ENCODE measurements around the gene TSHZ1. TPM values are rescaled to one million over a fixed set of nuclear protein-coding genes. Genes with fewer than 3 reads are reported as not detected.

The TSHZ1 gene
- total RNA-seq, 2 experiments from 2014 or later, result 13.8 to 14.3 TPM

DNA sequence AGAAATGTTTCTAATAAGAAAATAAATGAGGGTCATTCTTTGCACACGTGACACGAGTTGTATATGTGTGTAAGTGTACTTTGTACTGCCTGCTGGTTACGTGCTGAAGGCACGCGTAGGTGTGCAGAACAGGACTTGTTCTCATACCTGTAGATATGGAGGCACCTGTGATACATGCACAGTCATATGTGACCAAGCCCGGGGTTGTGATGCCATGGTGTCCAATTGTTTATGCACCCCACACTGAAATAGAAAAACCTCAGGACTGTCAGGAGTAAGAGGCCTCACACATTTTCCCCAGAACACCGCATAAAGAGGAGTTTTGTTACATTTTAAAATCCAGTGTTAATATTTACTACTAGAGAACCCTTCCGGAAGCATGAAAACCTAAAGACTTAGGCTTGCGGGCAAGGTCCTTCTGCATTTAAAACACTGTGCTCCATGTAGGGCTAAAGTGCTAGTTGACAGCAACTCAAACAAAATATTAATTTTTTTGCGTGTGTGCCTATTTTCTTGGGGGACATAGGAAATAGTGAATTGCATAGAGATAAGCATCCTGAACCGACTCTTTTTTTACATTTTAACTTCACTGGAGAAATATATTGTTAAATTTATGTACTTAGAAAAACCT lies 9.3 kb downstream of the TSHZ1 start:
- Mint-ChIP-seq H3K27me3 (ENCODE audit: low read depth) (no peaks in the 10 kb centered on the region), H3K27ac (no peak overlapping the region), H3K4me3 (no peak overlapping the region), H3K9me3 (no peaks in the 10 kb centered on the region), H3K36me3 (ENCODE audit: low read depth) (peaks cover 4% of the 10 kb centered on the region), H3K4me1 (ENCODE audit: low read depth) (peaks cover 80% of the 10 kb centered on the region)
- DNase-seq, result no peak
- CTCF ChIA-PET, result no interaction called here
- intact Hi-C loops (cut with micrococcal nuclease), result loop anchor here (10.0 kb wide), 2 partner anchors 845 to 1885 kb away; no protein-coding TSS in a partner anchor

DNA sequence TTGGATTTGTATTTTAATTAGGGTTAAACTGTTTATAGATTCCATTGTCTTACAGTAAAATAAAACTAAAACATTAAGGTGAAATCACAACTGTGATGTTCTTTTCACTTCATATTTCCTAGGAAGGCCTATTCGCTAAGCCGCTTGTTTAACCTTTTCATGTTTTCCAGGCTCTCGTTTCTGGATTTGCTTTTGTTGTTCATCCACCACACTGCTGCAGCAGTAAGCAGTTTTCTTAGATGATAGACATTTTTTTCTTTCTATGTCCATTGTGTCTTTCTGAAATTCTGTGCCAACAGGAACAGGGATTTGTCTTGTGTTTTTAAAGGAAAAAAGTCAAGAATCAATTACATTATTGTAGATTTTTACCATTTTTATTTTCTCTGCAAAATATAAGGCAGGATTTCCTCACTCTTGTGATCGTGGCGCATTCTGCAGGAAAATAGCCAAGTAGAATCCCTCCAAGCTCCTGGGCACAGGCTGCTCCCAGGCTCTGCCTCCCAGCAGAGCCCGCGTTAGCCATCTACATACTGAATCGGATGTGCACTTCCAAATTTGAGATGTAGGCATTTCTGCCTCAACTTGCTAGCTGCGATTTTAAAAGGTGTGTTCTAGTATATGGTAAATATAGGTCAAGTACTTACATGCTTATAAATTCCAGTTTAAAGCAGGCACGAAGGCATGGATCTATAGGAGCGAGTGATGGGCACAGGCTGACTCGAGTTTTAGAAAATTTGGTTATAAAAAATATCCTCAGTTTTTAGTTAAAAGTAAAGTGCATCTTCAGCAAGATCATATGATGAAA lies 10.2 kb downstream of the TSHZ1 start:
- H3K27ac Mint-ChIP-seq, result no peak overlapping the region
- peaks cover 76% of the 10 kb centered on the region for H3K4me1 Mint-ChIP-seq (ENCODE audit: low read depth)
- H3K4me3 Mint-ChIP-seq, result no peak overlapping the region
- no peaks in the 10 kb centered on the region for H3K27me3 Mint-ChIP-seq (ENCODE audit: low read depth)
- H3K9me3 Mint-ChIP-seq, result no peaks in the 10 kb centered on the region
- intact Hi-C loops (cut with micrococcal nuclease), result no loop called here
- H3K36me3 Mint-ChIP-seq (ENCODE audit: low read depth), result peaks cover 4% of the 10 kb centered on the region
- CTCF ChIA-PET, result interaction anchor here (1.4 kb wide), 1 partner anchor 25 kb away, joined by 4 read pairs; no protein-coding TSS in a partner anchor
- no peak for DNase-seq

GRCh38 chr18:75221397-75221796 lies 10.8 kb downstream of the TSHZ1 start:
- Mint-ChIP-seq H3K27ac (no peak overlapping the region), H3K36me3 (ENCODE audit: low read depth) (peaks cover 4% of the 10 kb centered on the region), H3K4me3 (no peak overlapping the region), H3K27me3 (ENCODE audit: low read depth) (no peaks in the 10 kb centered on the region), H3K4me1 (ENCODE audit: low read depth) (peaks cover 77% of the 10 kb centered on the region), H3K9me3 (no peaks in the 10 kb centered on the region)
- no peak for DNase-seq
- CTCF ChIA-PET, result interaction anchor here (1.4 kb wide), 1 partner anchor 24 kb away, joined by 4 read pairs; no protein-coding TSS in a partner anchor
- intact Hi-C loops (cut with micrococcal nuclease), result no loop called here

DNA sequence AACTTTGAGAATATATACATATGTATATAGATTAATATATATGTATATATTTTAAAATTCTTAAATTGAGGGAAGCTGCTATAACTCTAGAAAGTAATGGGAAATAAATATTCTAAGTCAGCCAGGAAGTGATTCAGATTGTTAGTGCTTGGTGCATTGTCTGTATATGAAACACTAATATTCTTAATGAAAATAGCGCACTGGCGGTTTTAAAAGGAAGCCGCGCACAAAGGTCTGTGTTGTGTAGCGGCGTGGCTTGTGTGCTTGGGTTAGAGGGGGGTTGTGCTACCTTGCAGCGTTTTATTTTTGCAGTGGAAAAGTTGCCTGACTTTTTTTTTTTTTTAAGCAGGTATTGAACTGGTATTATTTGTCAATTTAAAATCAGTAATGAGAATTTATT lies 11.3 kb downstream of the TSHZ1 start:
- Mint-ChIP-seq H3K9me3 (no peaks in the 10 kb centered on the region), H3K4me1 (ENCODE audit: low read depth) (peaks cover 77% of the 10 kb centered on the region), H3K27ac (no peak overlapping the region), H3K27me3 (ENCODE audit: low read depth) (no peaks in the 10 kb centered on the region), H3K4me3 (peak overlapping the region; percentile 34), H3K36me3 (ENCODE audit: low read depth) (peaks cover 3% of the 10 kb centered on the region)
- no peak for DNase-seq
- intact Hi-C loops (cut with micrococcal nuclease), result no loop called here
- CTCF ChIA-PET, result interaction anchor here (1.4 kb wide), 1 partner anchor 24 kb away, joined by 4 read pairs; no protein-coding TSS in a partner anchor

- H3K36me3 Mint-ChIP-seq (ENCODE audit: low read depth), result peaks cover 3% of the 10 kb centered on the region
- no peaks in the 10 kb centered on the region for H3K27me3 Mint-ChIP-seq (ENCODE audit: low read depth)
- CTCF ChIA-PET, result no interaction called here
- intact Hi-C loops (cut with micrococcal nuclease), result no loop called here
- no peak for DNase-seq
- no peaks in the 10 kb centered on the region for H3K9me3 Mint-ChIP-seq
- peaks cover 78% of the 10 kb centered on the region for H3K4me1 Mint-ChIP-seq (ENCODE audit: low read depth)
- H3K4me3 Mint-ChIP-seq, result peak overlapping the region; percentile 34
- no peak overlapping the region for H3K27ac Mint-ChIP-seq
Measured at GRCh38 chr18:75222407-75222806, 11.8 kb downstream of the TSHZ1 start.

DNA sequence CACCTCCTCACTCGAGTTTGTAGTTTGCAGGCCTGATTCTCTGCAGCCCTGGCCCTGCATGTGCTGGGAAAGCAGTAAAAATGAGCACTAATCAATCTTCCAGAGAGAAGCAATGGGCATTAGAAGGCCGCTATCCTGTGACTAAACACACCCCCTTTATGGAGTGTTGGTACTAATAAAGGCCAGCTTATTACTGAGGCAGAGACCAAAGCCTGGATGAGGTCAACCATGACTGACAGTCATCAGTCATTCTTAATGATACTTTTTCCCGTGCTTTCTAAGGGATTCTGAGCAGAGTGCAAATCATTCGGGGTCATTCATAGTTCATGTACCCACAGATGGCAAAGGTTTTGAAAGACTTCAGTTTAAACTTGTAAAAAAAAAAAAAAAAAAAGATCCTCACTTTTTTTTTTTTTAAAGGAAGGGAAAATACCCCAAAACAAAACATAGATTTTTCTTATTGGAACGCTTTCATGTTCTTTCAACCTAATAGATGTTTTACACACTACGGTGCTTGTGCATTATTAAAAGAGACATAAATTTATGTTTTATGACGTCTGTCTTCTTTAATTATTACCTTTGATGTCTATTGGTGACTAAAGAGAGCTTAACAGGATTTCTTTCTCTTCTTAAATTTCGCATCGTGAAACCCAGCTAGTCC lies 13.2 kb downstream of the TSHZ1 start:
- no peak overlapping the region for H3K27ac Mint-ChIP-seq
- H3K4me3 Mint-ChIP-seq, result no peak overlapping the region
- no peaks in the 10 kb centered on the region for H3K9me3 Mint-ChIP-seq
- peaks cover 81% of the 10 kb centered on the region for H3K4me1 Mint-ChIP-seq (ENCODE audit: low read depth)
- DNase-seq, result no peak
- CTCF ChIA-PET, result no interaction called here
- no peaks in the 10 kb centered on the region for H3K27me3 Mint-ChIP-seq (ENCODE audit: low read depth)
- intact Hi-C loops (cut with micrococcal nuclease), result loop anchor here (1.0 kb wide), 1 partner anchor 9 kb away; no protein-coding TSS in a partner anchor
- H3K36me3 Mint-ChIP-seq (ENCODE audit: low read depth), result peaks cover 4% of the 10 kb centered on the region

DNA sequence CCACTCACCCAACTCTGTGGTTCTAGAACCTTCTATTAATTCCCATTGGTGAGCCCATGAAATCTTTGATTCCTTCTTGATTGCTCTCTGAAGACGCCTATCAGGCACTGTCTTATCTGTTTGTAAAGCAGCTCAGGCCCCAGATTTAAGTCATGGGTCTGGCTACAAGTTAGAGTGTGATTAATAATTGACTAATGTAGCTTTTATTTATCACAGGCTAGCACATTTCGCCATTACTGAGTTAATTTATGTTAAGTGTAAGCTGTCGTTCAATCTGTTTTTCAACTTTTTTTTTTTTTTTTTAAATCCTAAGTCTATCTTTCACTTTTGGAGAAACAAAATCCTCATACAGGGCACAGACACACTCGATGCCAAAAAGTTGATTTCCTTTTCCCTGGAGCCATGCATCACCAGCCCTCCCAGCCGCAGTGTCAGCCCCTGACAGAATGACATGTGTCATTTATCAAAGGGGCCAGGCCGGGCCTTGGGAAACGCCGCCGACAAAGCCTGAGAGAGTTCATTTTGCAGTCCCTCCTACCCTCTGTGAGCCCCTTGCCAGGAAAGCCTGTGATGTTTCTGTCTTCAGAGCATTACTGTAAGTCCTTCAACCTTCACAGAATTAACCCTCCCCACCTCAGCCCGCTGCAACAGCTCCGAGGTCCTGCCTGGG lies 15.8 kb downstream of the TSHZ1 start:
- DNase-seq, result peak; percentile 65
- no peaks in the 10 kb centered on the region for H3K9me3 Mint-ChIP-seq
- CTCF ChIA-PET, result interaction anchor here (0.8 to 1.5 kb wide), 2 partner anchors 14 to 20 kb away, joined by 3 read pairs; no protein-coding TSS in a partner anchor

DNA sequence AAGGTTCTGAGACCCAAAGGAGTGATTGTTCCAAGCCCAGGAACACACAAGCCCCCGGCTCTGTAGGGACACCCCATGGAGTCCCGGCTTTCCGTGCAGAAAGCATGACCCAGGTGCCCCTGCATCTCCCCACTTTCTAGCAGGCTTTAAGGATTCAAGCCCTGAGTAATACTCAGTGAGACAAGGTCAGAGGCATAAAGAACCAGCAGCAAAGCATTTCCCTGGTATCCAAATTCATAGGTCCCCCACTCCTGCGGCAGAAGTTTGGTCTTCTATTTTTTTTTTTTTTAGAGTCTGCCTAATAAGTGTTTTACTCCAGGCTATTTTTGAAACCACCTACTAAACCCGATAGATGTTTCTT lies 16.3 kb downstream of the TSHZ1 start:
- no peak for DNase-seq
- Mint-ChIP-seq H3K27ac (peak overlapping the region; percentile 68), H3K4me1 (ENCODE audit: low read depth) (peaks cover 71% of the 10 kb centered on the region), H3K4me3 (peak overlapping the region; percentile 64), H3K27me3 (ENCODE audit: low read depth) (no peaks in the 10 kb centered on the region), H3K9me3 (no peaks in the 10 kb centered on the region), H3K36me3 (ENCODE audit: low read depth) (peaks cover 15% of the 10 kb centered on the region)
- CTCF ChIA-PET, result no interaction called here
- intact Hi-C loops (cut with micrococcal nuclease), result loop anchor here (1.0 to 2.0 kb wide), 2 partner anchors 14 to 17 kb away; no protein-coding TSS in a partner anchor

More for the DNA sequence above, 15.8 kb downstream of the TSHZ1 start:
- Mint-ChIP-seq H3K4me1 (ENCODE audit: low read depth) (peaks cover 75% of the 10 kb centered on the region), H3K36me3 (ENCODE audit: low read depth) (peaks cover 15% of the 10 kb centered on the region), H3K27me3 (ENCODE audit: low read depth) (no peaks in the 10 kb centered on the region), H3K4me3 (peak overlapping the region; percentile 64), H3K27ac (peak overlapping the region; percentile 68)
- intact Hi-C loops (cut with micrococcal nuclease), result loop anchor here (1.0 to 2.0 kb wide), 2 partner anchors 14 to 18 kb away; no protein-coding TSS in a partner anchor

- no peaks in the 10 kb centered on the region for H3K9me3 Mint-ChIP-seq
- intact Hi-C loops (cut with micrococcal nuclease), result loop anchor here (2.0 kb wide), 1 partner anchor 15 kb away; no protein-coding TSS in a partner anchor
- no peak overlapping the region for H3K4me3 Mint-ChIP-seq
- H3K36me3 Mint-ChIP-seq (ENCODE audit: low read depth), result peaks cover 14% of the 10 kb centered on the region
- DNase-seq, result no peak
- peaks cover 63% of the 10 kb centered on the region for H3K4me1 Mint-ChIP-seq (ENCODE audit: low read depth)
- no peak overlapping the region for H3K27ac Mint-ChIP-seq
- CTCF ChIA-PET, result interaction anchor here (3.6 kb wide), 1 partner anchor 17 kb away, joined by 14 read pairs; no protein-coding TSS in a partner anchor
- no peaks in the 10 kb centered on the region for H3K27me3 Mint-ChIP-seq (ENCODE audit: low read depth)
Measured at GRCh38 chr18:75227535-75228296, 17.1 kb downstream of the TSHZ1 start.

DNA sequence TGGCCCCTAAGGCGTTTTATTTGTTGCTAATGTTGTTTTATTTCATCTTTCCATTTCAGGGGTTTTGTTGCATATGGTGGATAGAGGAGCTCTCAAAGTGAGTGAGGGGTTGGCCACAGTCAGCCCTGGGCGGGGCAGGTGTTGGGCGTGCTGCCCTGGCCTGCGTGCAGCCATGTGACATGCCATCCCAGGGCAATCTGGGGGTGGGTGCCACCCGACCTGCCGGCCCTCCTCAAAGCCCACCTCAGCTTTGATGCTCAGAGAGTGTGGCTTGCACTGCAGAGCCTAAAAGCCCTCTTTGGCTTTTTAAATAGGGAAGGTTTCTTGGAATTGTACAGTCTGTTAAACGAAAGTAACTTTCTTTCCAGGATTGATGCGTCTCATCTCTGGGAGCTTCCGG lies 18.4 kb downstream of the TSHZ1 start:
- Mint-ChIP-seq H3K36me3 (ENCODE audit: low read depth) (peaks cover 12% of the 10 kb centered on the region), H3K9me3 (no peaks in the 10 kb centered on the region), H3K27ac (no peak overlapping the region), H3K27me3 (ENCODE audit: low read depth) (no peaks in the 10 kb centered on the region), H3K4me3 (no peak overlapping the region), H3K4me1 (ENCODE audit: low read depth) (peaks cover 53% of the 10 kb centered on the region)
- intact Hi-C loops (cut with micrococcal nuclease), result no loop called here
- CTCF ChIA-PET, result interaction anchor here (3.6 kb wide), 1 partner anchor 16 kb away, joined by 14 read pairs; no protein-coding TSS in a partner anchor
- no peak for DNase-seq

DNA sequence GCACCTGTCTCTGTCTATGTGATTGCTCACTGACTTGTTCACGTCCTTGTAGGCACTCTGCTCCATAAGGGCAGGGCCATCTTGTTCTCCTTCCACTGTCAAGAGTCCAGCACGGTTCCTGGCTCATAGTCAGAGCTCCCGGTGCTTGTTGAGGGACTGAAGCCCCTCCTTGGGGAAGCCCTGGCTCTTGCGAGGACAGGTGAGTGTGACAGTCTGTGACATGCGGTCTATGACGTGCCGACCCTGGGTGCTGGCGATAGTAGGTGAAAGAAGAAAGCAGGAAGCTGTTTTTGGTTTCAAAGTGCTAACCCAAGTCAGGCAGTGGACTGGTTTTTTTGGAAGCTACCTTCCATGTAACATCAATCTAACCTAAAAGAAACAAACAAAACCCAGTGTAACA lies 18.8 kb downstream of the TSHZ1 start:
- CTCF ChIA-PET, result interaction anchor here (3.6 kb wide), 1 partner anchor 16 kb away, joined by 14 read pairs; no protein-coding TSS in a partner anchor
- Mint-ChIP-seq H3K9me3 (no peaks in the 10 kb centered on the region), H3K36me3 (ENCODE audit: low read depth) (peaks cover 12% of the 10 kb centered on the region), H3K27ac (no peak overlapping the region), H3K4me3 (no peak overlapping the region), H3K27me3 (ENCODE audit: low read depth) (no peaks in the 10 kb centered on the region), H3K4me1 (ENCODE audit: low read depth) (peaks cover 51% of the 10 kb centered on the region)
- intact Hi-C loops (cut with micrococcal nuclease), result no loop called here
- DNase-seq, result no peak
